GM10266 (cell line): ENCODE results near the gene MKRN1.

Experiments
- DNase-seq: peaks from one replicate; pipeline ENCODE4 v3.0.0; 2012; ENCODE audit errors: extremely low spot score
- CTCF ChIP-seq: IDR thresholded peaks from 2 replicates; pipeline ENCODE4 v1.5.1; 2012; ENCODE audit warnings: mild to moderate bottlenecking, low read depth; ENCODE audit not compliant: control insufficient read depth, insufficient read depth; ENCODE audit errors: missing control alignments

MKRN1 gene

GRCh38 chr7:140497241-140497769, 18.0 kb upstream of the MKRN1 start:
- no peak for TF ChIP-seq CTCF
- no peak for DNase-seq

- DNase-seq: no peak
- TF ChIP-seq CTCF: no peak
These were observed 16.3 kb upstream of the MKRN1 start for GRCh38 chr7:140495514-140496097.

GRCh38 chr7:140494867-140495266, 15.6 kb upstream of the MKRN1 start:
- no peak for DNase-seq
- TF ChIP-seq CTCF: no peak

- no peak for TF ChIP-seq CTCF
- DNase-seq: no peak
These were observed 9.7 kb upstream of the MKRN1 start for GRCh38 chr7:140489026-140489359.

GRCh38 chr7:140485500-140486265, 6.4 kb upstream of the MKRN1 start:
- no peak for TF ChIP-seq CTCF
- no peak for DNase-seq

GRCh38 chr7:140484951-140485499, 5.7 kb upstream of the MKRN1 start:
- no peak for DNase-seq
- TF ChIP-seq CTCF: no peak

GRCh38 chr7:140484479-140484878, 5.2 kb upstream of the MKRN1 start:
- DNase-seq: no peak
- no peak for TF ChIP-seq CTCF
